ENCODE results near the gene AZIN2.

AZIN2 gene

GRCh38 chr1:33080885-33081553, at the start of gene AZIN2:
Gene AZIN2, plus strand, starts transcription at chr1:33081153. Its CDS starts 1,097 bp downstream, at chr1:33082250.
- Histone ChIP-seq H3K4me1 (peaks cover 23% of the 10 kb centered on the region), H3K4me3 (peak within 1 kb of the TSS; percentile 76), H3K9me3 (no peaks in the 10 kb centered on the region), H3K36me3 (no peaks in the 10 kb centered on the region), H3K9ac (peak within 1 kb of the TSS; percentile 77), H3K4me2 (peak within 1 kb of the TSS; percentile 100), H4K20me1 (no peaks in the 10 kb centered on the region), H3K27me3 (peaks cover 19% of the 10 kb centered on the region), H3K27ac (peak within 1 kb of the TSS; percentile 63)
- TF ChIP-seq Cebpa-rat (IDR thresholded peaks at IDR 0.05): no peak

GRCh38 chr1:33031506-33031905, 49.4 kb upstream of the AZIN2 start:
- Histone ChIP-seq H3K4me3 (no peak overlapping the region), H4K20me1 (peaks cover 92% of the 10 kb centered on the region), H3K4me2 (no peak overlapping the region), H3K27me3 (no peaks in the 10 kb centered on the region), H3K36me3 (peaks cover 85% of the 10 kb centered on the region), H3K4me1 (peaks cover 79% of the 10 kb centered on the region), H3K9me3 (no peaks in the 10 kb centered on the region), H3K27ac (no peak overlapping the region), H3K9ac (no peak overlapping the region)
- TF ChIP-seq Cebpa-rat (IDR thresholded peaks at IDR 0.05): no peak

- Histone ChIP-seq H3K4me2 (peak overlapping the region; percentile 51), H3K9me3 (no peaks in the 10 kb centered on the region), H3K4me3 (no peak overlapping the region), H3K36me3 (peaks cover 77% of the 10 kb centered on the region), H3K27me3 (no peaks in the 10 kb centered on the region), H3K4me1 (peaks cover 78% of the 10 kb centered on the region), H4K20me1 (peaks cover 84% of the 10 kb centered on the region), H3K9ac (no peak overlapping the region), H3K27ac (no peak overlapping the region)
- no peak for TF ChIP-seq Cebpa-rat (IDR thresholded peaks at IDR 0.05)
Observed at GRCh38 chr1:33032126-33032869, 48.7 kb upstream of the AZIN2 start.

GRCh38 chr1:33036051-33036525, 44.9 kb upstream of the AZIN2 start:
- Histone ChIP-seq H3K9ac (peak overlapping the region; percentile 95), H3K4me1 (peaks cover 71% of the 10 kb centered on the region)
- TF ChIP-seq Cebpa-rat (IDR thresholded peaks at IDR 0.05): no peak

GRCh38 chr1:33036526-33037503, 44.1 kb upstream of the AZIN2 start, which contains the start of gene AK2:
Gene AK2, minus strand, starts transcription at chr1:33036883. Its CDS starts 55 bp downstream, at chr1:33036828.
- H4K20me1 ChIP-seq: peaks cover 39% of the 10 kb centered on the region
- peaks cover 32% of the 10 kb centered on the region for H3K36me3 ChIP-seq
- no peak for TF ChIP-seq Cebpa-rat (IDR thresholded peaks at IDR 0.05)
- H3K27ac ChIP-seq: peak within 1 kb of the TSS; percentile 93
- H3K4me3 ChIP-seq: peak within 1 kb of the TSS; percentile 96
- H3K9ac ChIP-seq: peak within 1 kb of the TSS; percentile 95
- H3K9me3 ChIP-seq: no peaks in the 10 kb centered on the region
- no peaks in the 10 kb centered on the region for H3K27me3 ChIP-seq
- peaks cover 64% of the 10 kb centered on the region for H3K4me1 ChIP-seq
- peak within 1 kb of the TSS; percentile 95 for H3K4me2 ChIP-seq

More at GRCh38 chr1:33036051-33036525, 44.9 kb upstream of the AZIN2 start:
- no peaks in the 10 kb centered on the region for H3K27me3 ChIP-seq
- H3K27ac ChIP-seq: peak overlapping the region; percentile 93
- no peaks in the 10 kb centered on the region for H3K9me3 ChIP-seq
- peaks cover 46% of the 10 kb centered on the region for H4K20me1 ChIP-seq
- H3K4me2 ChIP-seq: peak overlapping the region; percentile 95
- peaks cover 39% of the 10 kb centered on the region for H3K36me3 ChIP-seq
- H3K4me3 ChIP-seq: peak overlapping the region; percentile 96

- peaks cover 3% of the 10 kb centered on the region; the same call in 1 of the 2 replicates for H3K36me3 ChIP-seq
- H3K9me3 ChIP-seq: no peaks in the 10 kb centered on the region
- H3K4me3 ChIP-seq: no peak overlapping the region
- peak overlapping the region; percentile 22; the same call in 1 of the 2 replicates for H3K4me2 ChIP-seq
- H3K27me3 ChIP-seq: no peaks in the 10 kb centered on the region
- H4K20me1 ChIP-seq: peaks cover 9% of the 10 kb centered on the region
- no peak overlapping the region for H3K9ac ChIP-seq
- no peak overlapping the region for H3K27ac ChIP-seq
- no peak for TF ChIP-seq Cebpa-rat (IDR thresholded peaks at IDR 0.05)
- H3K4me1 ChIP-seq: peaks cover 33% of the 10 kb centered on the region
Observed at GRCh38 chr1:33039840-33040239, 41.1 kb upstream of the AZIN2 start.

- Histone ChIP-seq H3K27me3 (no peaks in the 10 kb centered on the region), H3K27ac (no peak overlapping the region), H3K4me3 (no peak overlapping the region), H3K9me3 (no peaks in the 10 kb centered on the region), H3K9ac (no peak overlapping the region), H3K4me2 (no peak overlapping the region), H4K20me1 (no peaks in the 10 kb centered on the region), H3K36me3 (no peaks in the 10 kb centered on the region), H3K4me1 (peaks cover 22% of the 10 kb centered on the region)
- TF ChIP-seq Cebpa-rat (IDR thresholded peaks at IDR 0.05): no peak
Observed at GRCh38 chr1:33041026-33041425, 39.9 kb upstream of the AZIN2 start.

GRCh38 chr1:33042831-33043230, 38.1 kb upstream of the AZIN2 start:
- Histone ChIP-seq H3K4me2 (no peak overlapping the region), H3K9me3 (no peaks in the 10 kb centered on the region), H3K27ac (no peak overlapping the region), H3K4me3 (no peak overlapping the region), H4K20me1 (no peaks in the 10 kb centered on the region), H3K36me3 (no peaks in the 10 kb centered on the region), H3K9ac (no peak overlapping the region), H3K27me3 (no peaks in the 10 kb centered on the region), H3K4me1 (peaks cover 12% of the 10 kb centered on the region; the same call in 1 of the 2 replicates)
- TF ChIP-seq Cebpa-rat (IDR thresholded peaks at IDR 0.05): no peak
